Mesodermal cell (in vitro differentiated cells): ENCODE data around the gene GPAM.

Experiments
- H3K27ac ChIP-seq: 2 replicates; pipeline ENCODE4 v1.7.0; 2013; ENCODE audit warnings: mild to moderate bottlenecking, low read depth, low read length, moderate library complexity; ENCODE audit not compliant: severe bottlenecking
- H3K36me3 ChIP-seq: 2 replicates; pipeline ENCODE4 v1.7.1; 2013; ENCODE audit warnings: mild to moderate bottlenecking, low read length, moderate library complexity; ENCODE audit not compliant: control insufficient read depth, insufficient read depth
- H3K4me1 ChIP-seq: one replicate; pipeline ENCODE4 v1.7.1; 2013; ENCODE audit warnings: mild to moderate bottlenecking, low read length; ENCODE audit not compliant: insufficient read depth, control insufficient read depth, poor library complexity, severe bottlenecking
- H3K4me3 ChIP-seq: 2 replicates; pipeline ENCODE4 v1.7.0; 2013; ENCODE audit warnings: low read length, control low read depth, mild to moderate bottlenecking; ENCODE audit not compliant: insufficient read depth, poor library complexity, severe bottlenecking; ENCODE audit errors: extremely low read depth
- H3K9me3 ChIP-seq: 2 replicates; pipeline ENCODE4 v1.7.1; 2013; ENCODE audit warnings: mild to moderate bottlenecking, low read length, moderate library complexity; ENCODE audit not compliant: control insufficient read depth
- WGBS, 2 experiments: methylation state at CpG; one replicate each; pipeline ENCODE4 v1.1.5; 2013; ENCODE audit warnings: missing lambda C conversion rate in 2 of 2; ENCODE audit not compliant: insufficient coverage in 2 of 2; 5-methylcytosine and 5-hydroxymethylcytosine counted together

The GPAM gene

GRCh38 chr10:112136486-112137153 lies 46.9 kb downstream of the GPAM start:
- Histone ChIP-seq H3K27ac (no peak overlapping the region), H3K4me1 (no peaks in the 10 kb centered on the region), H3K4me3 (no peak overlapping the region), H3K36me3 (no peaks in the 10 kb centered on the region), H3K9me3 (no peaks in the 10 kb centered on the region)
- WGBS, 2 experiments = 93 to 96% methylated on average over 5 of the region's 5 CpGs

DNA sequence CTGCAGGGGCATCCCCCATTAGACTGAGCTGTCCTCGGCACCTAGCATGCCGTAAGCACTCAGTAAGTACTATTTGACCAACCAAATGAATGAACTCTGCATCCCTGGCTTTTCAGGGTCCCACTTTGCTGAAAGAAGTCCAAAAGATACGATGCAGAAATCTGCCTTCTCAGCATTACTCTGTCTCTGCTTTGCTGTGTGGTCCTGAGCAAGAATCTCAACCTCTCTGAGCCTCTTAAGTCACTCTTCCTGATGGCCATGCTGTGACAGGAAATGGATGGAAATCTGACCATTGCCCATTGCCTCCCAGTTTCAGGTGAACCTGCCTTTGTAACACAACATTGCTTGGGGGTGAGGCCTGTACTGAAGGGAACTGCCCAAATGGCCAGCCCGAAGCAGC lies 48.0 kb downstream of the GPAM start:
- Histone ChIP-seq H3K9me3 (no peaks in the 10 kb centered on the region), H3K4me3 (no peak overlapping the region), H3K27ac (no peak overlapping the region), H3K4me1 (no peaks in the 10 kb centered on the region), H3K36me3 (no peaks in the 10 kb centered on the region)
- WGBS, 2 experiments = 87 to 95% methylated on average over 4 of the region's 4 CpGs

- no peaks in the 10 kb centered on the region for H3K9me3 ChIP-seq
- WGBS, 2 experiments = 91 to 100% methylated on average over 3 of the region's 4 CpGs
- no peak overlapping the region for H3K27ac ChIP-seq
- H3K4me1 ChIP-seq = no peaks in the 10 kb centered on the region
- no peak overlapping the region for H3K4me3 ChIP-seq
- no peaks in the 10 kb centered on the region for H3K36me3 ChIP-seq
Observed at GRCh38 chr10:112132435-112132834, 51.1 kb downstream of the GPAM start.

DNA sequence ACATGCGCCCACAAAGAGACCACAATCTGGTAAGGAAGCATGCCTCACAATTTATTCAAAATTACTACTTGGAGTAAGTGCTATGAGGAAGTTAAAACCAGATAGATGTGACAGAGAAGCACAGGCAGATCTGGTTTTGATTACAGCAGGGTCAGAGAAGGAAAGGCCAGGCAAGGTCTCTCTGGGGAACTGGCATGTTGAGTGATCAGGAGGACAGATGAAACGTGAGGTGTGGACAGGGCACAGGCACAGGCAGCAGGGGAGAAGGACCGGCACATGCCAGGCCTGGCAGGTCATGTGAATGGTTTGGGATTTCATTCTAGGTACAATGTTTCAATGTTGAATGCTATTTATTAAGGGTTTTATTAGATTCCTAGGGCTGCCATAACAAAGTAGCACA lies 51.6 kb downstream of the GPAM start:
- Histone ChIP-seq H3K4me3 (no peak overlapping the region), H3K4me1 (no peaks in the 10 kb centered on the region), H3K27ac (no peak overlapping the region), H3K36me3 (no peaks in the 10 kb centered on the region), H3K9me3 (no peaks in the 10 kb centered on the region)
- 90 to 93% methylated on average over 2 of the region's 3 CpGs for WGBS, 2 experiments

- no peak overlapping the region for H3K4me3 ChIP-seq
- H3K4me1 ChIP-seq = no peaks in the 10 kb centered on the region
- 88 to 97% methylated on average over 9 to 10 of the region's 11 CpGs for WGBS, 2 experiments
- no peak overlapping the region for H3K27ac ChIP-seq
- H3K36me3 ChIP-seq = no peaks in the 10 kb centered on the region
- H3K9me3 ChIP-seq = no peaks in the 10 kb centered on the region
Observed at GRCh38 chr10:112131346-112131745, 52.2 kb downstream of the GPAM start.

DNA sequence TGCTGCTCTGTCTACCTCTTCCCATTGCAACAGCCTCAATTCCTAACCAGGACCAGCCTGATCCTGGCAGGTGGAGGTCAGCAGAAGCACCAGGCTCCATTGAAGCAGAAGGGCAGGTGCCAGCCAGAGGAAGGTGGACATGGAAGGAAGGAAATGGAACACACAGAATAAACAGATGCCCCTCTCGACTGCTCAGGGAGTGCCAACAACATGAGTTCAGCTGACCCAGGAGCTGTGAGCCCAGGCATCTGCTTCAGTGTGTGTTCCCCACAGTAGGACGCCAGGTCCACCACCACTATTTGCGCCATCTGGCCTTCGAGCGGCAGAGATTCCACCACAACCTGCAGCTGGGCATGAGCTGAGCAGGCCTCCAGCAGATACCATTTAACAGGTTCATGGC lies 56.7 kb downstream of the GPAM start:
- Histone ChIP-seq H3K9me3 (no peaks in the 10 kb centered on the region), H3K4me3 (no peak overlapping the region), H3K36me3 (no peaks in the 10 kb centered on the region), H3K4me1 (no peaks in the 10 kb centered on the region), H3K27ac (no peak overlapping the region)
- whole genome bisulfite sequencing, 2 experiments = 82 to 89% methylated on average over 5 of the region's 5 CpGs

GRCh38 chr10:112126172-112126571 lies 57.4 kb downstream of the GPAM start:
- WGBS, 2 experiments = 85 to 96% methylated on average over 4 to 5 of the region's 5 CpGs
- no peaks in the 10 kb centered on the region for H3K4me1 ChIP-seq
- H3K4me3 ChIP-seq = no peak overlapping the region
- no peaks in the 10 kb centered on the region for H3K9me3 ChIP-seq
- no peak overlapping the region for H3K27ac ChIP-seq
- no peaks in the 10 kb centered on the region for H3K36me3 ChIP-seq

GRCh38 chr10:112124866-112125265 lies 58.7 kb downstream of the GPAM start:
- Histone ChIP-seq H3K4me3 (no peak overlapping the region), H3K9me3 (no peaks in the 10 kb centered on the region), H3K27ac (no peak overlapping the region), H3K4me1 (no peaks in the 10 kb centered on the region), H3K36me3 (no peaks in the 10 kb centered on the region)
- 100% methylated on average over 1 to 2 of the region's 3 CpGs for WGBS, 2 experiments

GRCh38 chr10:112122827-112123226 lies 60.7 kb downstream of the GPAM start:
- no CpG with 5 or more reads among the region's 4 CpGs for WGBS, 2 experiments

DNA sequence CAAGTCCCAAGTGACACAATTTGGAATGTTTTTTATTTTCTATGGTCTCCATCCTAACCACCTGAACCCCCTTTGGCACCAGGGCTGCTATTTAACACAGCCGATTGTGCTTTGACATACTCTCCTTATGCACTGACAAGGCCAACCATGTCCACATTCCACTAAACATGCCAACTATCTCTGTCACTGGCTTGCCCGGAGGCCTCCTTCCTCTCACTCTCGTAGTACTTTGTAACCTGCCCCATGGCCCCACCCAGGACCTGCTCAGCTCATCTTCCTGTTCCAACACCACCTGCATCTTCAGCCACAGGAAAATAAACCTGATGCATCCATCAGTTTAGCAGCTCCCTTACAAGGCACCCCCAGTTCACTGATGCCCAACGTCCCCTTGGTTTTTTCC lies 63.1 kb downstream of the GPAM start:
- 94 to 97% methylated on average over 3 of the region's 4 CpGs for WGBS, 2 experiments
- Histone ChIP-seq H3K27ac (no peak overlapping the region), H3K36me3 (no peaks in the 10 kb centered on the region), H3K4me3 (no peak overlapping the region), H3K4me1 (no peaks in the 10 kb centered on the region), H3K9me3 (no peaks in the 10 kb centered on the region)

More at GRCh38 chr10:112122827-112123226, 60.7 kb downstream of the GPAM start:
- H3K27ac ChIP-seq = no peak overlapping the region
- no peak overlapping the region for H3K4me3 ChIP-seq
- H3K9me3 ChIP-seq = no peaks in the 10 kb centered on the region
- no peaks in the 10 kb centered on the region for H3K4me1 ChIP-seq
- H3K36me3 ChIP-seq = no peaks in the 10 kb centered on the region

- 51 to 69% methylated on average over 7 to 8 of the region's 12 CpGs for WGBS, 2 experiments
- no peaks in the 10 kb centered on the region for H3K36me3 ChIP-seq
Observed at GRCh38 chr10:112115781-112116385, 67.7 kb downstream of the GPAM start.

More at GRCh38 chr10:112115781-112116385, 67.7 kb downstream of the GPAM start:
- H3K9me3 ChIP-seq = no peaks in the 10 kb centered on the region
- H3K27ac ChIP-seq = no peak overlapping the region
- no peak overlapping the region for H3K4me3 ChIP-seq
- no peaks in the 10 kb centered on the region for H3K4me1 ChIP-seq
